Stimulated activated CD4-positive, alpha-beta T cell treated with anti-CD3 and anti-CD28 coated beads, Interleukin-1b, Interleukin-23, amount 100 ng/mL, for 48 hours (primary cell): ENCODE results near the gene ARMC10.
"Not testable (repeated sequence)": the region's sequence is repeated elsewhere in the genome, so short reads cannot be mapped to it uniquely, and the experiment has no call there.

ENCODE experiments used
- DNase-seq: peaks from one replicate; pipeline ENCODE4 v3.0.0-alpha.2; 2020

The ARMC10 gene

GRCh38 chr7:103129702-103130549 is 55.0 kb downstream of the ARMC10 start:
- DNase-seq: no peak

DNA sequence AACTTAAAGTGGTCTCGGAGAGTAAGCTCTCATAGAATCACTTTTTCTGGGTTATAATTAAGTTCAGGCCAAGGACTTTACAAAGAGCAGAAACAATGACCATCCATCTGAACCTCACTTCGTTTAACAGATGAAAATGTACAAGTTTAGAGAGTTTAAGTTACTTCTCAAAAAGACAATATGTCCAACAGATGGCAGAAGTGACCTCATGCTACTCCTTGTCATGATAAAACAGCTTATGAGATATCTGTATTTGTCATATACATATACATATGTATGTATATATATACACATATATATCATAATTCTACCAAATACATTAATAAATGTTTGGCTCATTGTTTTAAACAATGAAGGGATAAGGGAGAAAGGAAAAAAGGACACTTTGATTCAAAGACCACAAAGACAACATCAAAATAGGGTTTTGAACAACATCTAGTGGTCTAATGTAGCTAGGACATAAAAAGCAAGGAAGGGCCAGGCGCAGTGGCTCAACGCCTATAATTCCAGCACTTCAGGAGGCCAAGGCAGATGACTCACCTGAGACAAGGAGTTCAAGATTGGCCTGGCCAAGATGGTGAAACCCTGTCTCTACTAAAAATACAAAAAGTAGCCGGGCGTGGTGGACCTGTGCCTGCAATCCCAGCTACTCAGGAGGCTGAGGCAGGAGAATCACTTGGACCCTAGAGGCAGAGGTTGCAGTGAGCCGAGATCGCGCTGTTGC is 56.1 kb downstream of the ARMC10 start:
- DNase-seq: no peak

- DNase-seq: no peak
These were observed 58.2 kb downstream of the ARMC10 start for GRCh38 chr7:103132995-103133688.

DNA sequence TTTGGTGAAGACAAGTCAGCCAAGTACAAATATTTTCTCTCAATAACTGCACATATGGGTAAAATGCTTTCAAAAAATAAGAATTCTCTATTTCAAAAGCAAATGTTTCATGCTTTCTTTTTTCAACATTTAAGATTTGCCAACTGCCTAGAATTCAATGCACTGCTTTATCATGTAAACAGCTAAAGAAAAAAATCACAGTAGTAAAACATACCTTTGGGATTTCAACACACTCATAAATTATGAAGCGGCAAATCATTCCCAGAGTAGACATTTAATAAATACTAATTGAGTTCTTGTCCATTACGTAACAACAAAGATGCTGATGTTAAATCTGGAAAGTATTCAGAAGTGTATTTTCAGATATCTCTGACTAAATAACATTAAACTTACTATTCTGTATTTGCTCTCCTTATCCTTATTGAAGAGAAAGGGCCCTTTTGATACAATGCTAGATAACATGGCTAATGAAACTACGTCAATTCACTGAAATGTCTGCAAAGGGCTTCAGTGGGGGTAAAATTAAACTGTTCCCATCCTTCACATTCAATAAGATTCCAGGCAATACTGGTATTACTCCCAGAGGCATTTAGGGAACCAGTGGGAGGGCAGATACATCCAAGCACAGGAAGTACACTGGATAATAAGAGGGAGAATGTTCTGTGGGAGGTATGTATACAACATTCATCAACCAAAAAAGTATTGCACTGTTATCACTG is 60.1 kb downstream of the ARMC10 start:
- no peak for DNase-seq

GRCh38 chr7:103140061-103140460 is 65.1 kb downstream of the ARMC10 start:
- no peak for DNase-seq

GRCh38 chr7:103140685-103141084 is 65.7 kb downstream of the ARMC10 start:
- no peak for DNase-seq

DNA sequence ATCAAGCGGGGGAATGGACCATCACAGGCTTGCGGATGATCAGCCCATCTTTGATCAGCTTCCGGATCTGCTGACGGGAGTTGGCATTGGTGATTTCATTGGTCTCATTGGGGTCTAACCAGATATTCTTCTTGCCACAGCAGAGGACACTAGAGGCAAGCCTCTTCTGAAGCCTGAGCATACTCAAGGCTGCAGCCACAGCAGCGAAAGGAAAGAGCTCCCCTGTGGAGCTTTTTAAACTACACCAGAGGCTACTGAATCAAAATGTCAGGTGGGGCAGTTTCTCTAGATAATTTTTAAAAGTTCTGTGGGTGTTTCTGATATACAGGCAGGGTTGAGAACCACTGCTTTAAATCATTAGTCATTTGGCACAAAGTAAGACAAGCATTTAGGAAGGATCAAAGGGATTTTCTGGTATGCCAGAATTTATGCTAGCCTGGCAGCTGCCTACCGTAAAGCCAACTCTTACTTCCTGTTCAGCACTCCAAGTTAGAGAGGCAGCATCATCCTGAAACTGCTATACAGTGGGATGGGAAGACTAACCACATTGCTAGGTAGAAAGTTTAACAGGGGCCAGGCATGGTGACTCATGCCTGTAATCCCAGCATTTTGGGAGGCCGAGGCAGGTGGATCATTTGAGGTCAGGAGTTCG is 66.9 kb downstream of the ARMC10 start:
- no peak for DNase-seq

DNA sequence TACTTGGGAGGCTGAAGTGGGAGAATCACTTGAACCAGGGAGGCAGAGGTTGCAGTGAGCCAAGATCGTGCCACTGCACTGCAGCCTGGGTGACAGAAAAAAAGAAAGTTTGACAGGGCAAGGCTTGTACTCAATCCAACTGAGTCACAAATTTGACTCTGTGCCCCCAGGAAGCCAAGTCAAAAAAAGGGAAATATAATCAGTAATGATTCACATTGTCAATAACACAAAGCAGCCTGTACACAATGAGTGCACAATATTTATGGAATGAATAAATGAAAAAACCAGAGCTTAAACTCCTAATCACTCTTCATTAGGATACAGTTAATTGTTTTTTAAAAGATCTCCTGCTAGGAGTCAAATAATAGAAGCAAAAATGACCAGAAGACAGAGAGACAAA is 67.6 kb downstream of the ARMC10 start:
- no peak for DNase-seq

- DNase-seq: no peak
These were observed 68.9 kb downstream of the ARMC10 start for GRCh38 chr7:103143868-103144267.

- not testable (repeated sequence) for DNase-seq
These were observed 69.8 kb downstream of the ARMC10 start for GRCh38 chr7:103144754-103145153.

DNA sequence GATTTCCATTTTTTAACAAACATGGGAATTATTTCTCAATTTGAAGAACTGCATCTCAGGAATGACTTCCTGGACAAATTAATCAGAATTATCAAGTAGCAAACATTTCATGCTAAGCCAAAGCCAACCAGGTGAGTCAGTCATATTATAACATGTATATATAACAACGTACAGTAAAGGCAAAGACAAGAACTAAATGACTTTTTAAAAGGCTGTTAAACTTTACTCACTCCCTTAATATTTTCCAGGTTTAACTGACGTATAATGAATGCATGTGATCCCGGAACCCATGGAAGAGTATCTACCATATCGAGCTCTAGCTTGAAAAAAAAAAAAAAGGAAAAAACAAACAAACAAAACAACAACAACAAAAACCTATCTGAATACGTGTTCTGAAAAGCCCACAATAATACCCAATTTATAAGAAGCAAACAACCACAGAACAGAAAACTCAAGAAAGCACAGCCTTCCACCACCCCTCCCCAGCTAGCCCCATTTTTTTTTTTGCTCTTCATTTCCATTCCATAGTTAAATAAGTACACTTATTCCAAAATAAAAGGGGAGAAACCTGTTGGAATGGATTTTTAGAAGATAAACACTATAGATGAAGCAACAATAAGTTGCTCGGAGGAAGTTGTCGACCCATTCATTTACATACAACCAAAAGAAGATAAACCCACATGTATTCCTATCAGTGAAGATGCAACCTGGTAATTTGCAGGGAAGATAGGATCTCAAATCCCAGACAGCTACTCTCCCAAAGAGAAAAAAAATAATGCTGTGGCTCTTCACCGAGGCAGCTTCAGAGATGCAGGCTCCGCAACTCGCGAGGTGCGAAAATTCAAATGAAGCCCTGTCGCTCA is 73.4 kb downstream of the ARMC10 start:
- DNase-seq: no peak
